NCI-H1694 treated with DMSO at 0.1 percent for 48 hours (cell line): ENCODE data around the gene MADCAM1.
"Not testable (repeated sequence)": the region's sequence is repeated elsewhere in the genome, so short reads cannot be mapped to it uniquely, and the experiment has no call there.

Experiments
- DNase-seq: peaks from one replicate; lab custom pipeline; 2025; lab: John Stamatoyannopoulos, UW

Gene MADCAM1

GRCh38 chr19:465056-465816 lies 31.1 kb upstream of the MADCAM1 start:
- DNase-seq: no peak

GRCh38 chr19:467554-467953 lies 28.7 kb upstream of the MADCAM1 start:
- DNase-seq: no peak

- no peak for DNase-seq
Measured at GRCh38 chr19:468587-469256, 27.6 kb upstream of the MADCAM1 start.

GRCh38 chr19:469833-470232 lies 26.5 kb upstream of the MADCAM1 start:
- no peak for DNase-seq

- DNase-seq: no peak
Measured at GRCh38 chr19:470701-471100, 25.6 kb upstream of the MADCAM1 start.

- no peak for DNase-seq
Measured at GRCh38 chr19:472005-472858, 24.1 kb upstream of the MADCAM1 start.

GRCh38 chr19:474126-475078 lies 21.9 kb upstream of the MADCAM1 start:
- DNase-seq: no peak

GRCh38 chr19:475360-475759 lies 20.9 kb upstream of the MADCAM1 start:
- DNase-seq: no peak

GRCh38 chr19:478236-478903 lies 17.9 kb upstream of the MADCAM1 start:
- no peak for DNase-seq

GRCh38 chr19:478976-479375 lies 17.3 kb upstream of the MADCAM1 start:
- DNase-seq: no peak

- peak; percentile 51 for DNase-seq
Measured at GRCh38 chr19:480016-480855, 16.1 kb upstream of the MADCAM1 start.

GRCh38 chr19:481100-481499 lies 15.2 kb upstream of the MADCAM1 start:
- not testable (repeated sequence) for DNase-seq

- no peak for DNase-seq
Measured at GRCh38 chr19:482186-483041, 13.9 kb upstream of the MADCAM1 start.

GRCh38 chr19:483332-484072 lies 12.8 kb upstream of the MADCAM1 start:
- DNase-seq: no peak

- no peak for DNase-seq
Measured at GRCh38 chr19:484494-484893, 11.8 kb upstream of the MADCAM1 start.

- peak; percentile 12 for DNase-seq
Measured at GRCh38 chr19:485077-485476, 11.2 kb upstream of the MADCAM1 start.

- DNase-seq: no peak
Measured at GRCh38 chr19:485583-486236, 10.6 kb upstream of the MADCAM1 start.
